H9 (cell line): Measurements from ENCODE around the gene IFT122. TPM values are rescaled to one million over a fixed set of nuclear protein-coding genes. Genes with fewer than 3 reads are reported as not detected.

Source experiments
- DNase-seq: peaks from one replicate; pipeline ENCODE4 v3.0.0-alpha.2; 2017
- H2AFZ ChIP-seq: one replicate; pipeline ENCODE4 v1.6.1; 2013; ENCODE audit warnings: mild to moderate bottlenecking, low read length, control low read depth, moderate library complexity
- H2AK5ac ChIP-seq: 2 replicates; pipeline ENCODE4 v1.6.1; 2013; ENCODE audit warnings: low read length, control low read depth, mixed read lengths; ENCODE audit not compliant: insufficient read length
- H2BK120ac ChIP-seq: one replicate; pipeline ENCODE4 v1.6.1; 2013; ENCODE audit warnings: low read depth, mild to moderate bottlenecking, low read length, control low read depth, inconsistent platforms; ENCODE audit not compliant: poor library complexity, severe bottlenecking
- H2BK12ac ChIP-seq: 2 replicates; pipeline ENCODE4 v1.6.1; 2013; ENCODE audit warnings: low read length, control low read depth, mixed read lengths, low read depth; ENCODE audit not compliant: insufficient read length
- H2BK15ac ChIP-seq: 2 replicates; pipeline ENCODE4 v1.6.1; 2013; ENCODE audit warnings: low read depth, low read length, control low read depth
- H2BK20ac ChIP-seq: one replicate; pipeline ENCODE4 v1.6.1; 2013; ENCODE audit warnings: low read depth, mild to moderate bottlenecking, low read length, control low read depth, inconsistent platforms; ENCODE audit not compliant: poor library complexity, severe bottlenecking
- H2BK5ac ChIP-seq: 2 replicates; pipeline ENCODE4 v1.6.1; 2013; ENCODE audit warnings: low read length, control low read depth, mixed read lengths; ENCODE audit not compliant: insufficient read length
- H3K14ac ChIP-seq: 2 replicates; pipeline ENCODE4 v1.6.1; 2013; ENCODE audit warnings: low read length, control low read depth; ENCODE audit not compliant: insufficient read depth
- H3K18ac ChIP-seq: 2 replicates; pipeline ENCODE4 v1.6.1; 2013; ENCODE audit warnings: low read depth, mild to moderate bottlenecking, mixed read lengths, low read length, control low read depth; ENCODE audit not compliant: insufficient read length
- H3K23ac ChIP-seq: 2 replicates; pipeline ENCODE4 v1.6.1; 2013; ENCODE audit warnings: low read length, control low read depth, mixed read lengths, low read depth; ENCODE audit not compliant: insufficient read length
- H3K23me2 ChIP-seq: 2 replicates; pipeline ENCODE4 v1.6.1; 2013; ENCODE audit warnings: low read depth, mild to moderate bottlenecking, mixed read lengths, low read length, control low read depth; ENCODE audit not compliant: insufficient read length, poor library complexity, severe bottlenecking
- H3K27ac ChIP-seq: 2 replicates; pipeline ENCODE4 v1.5.1; 2013; ENCODE audit warnings: low read length, control low read depth, mixed read lengths, low read depth; ENCODE audit not compliant: insufficient read length
- H3K27me3 ChIP-seq: 2 replicates; pipeline ENCODE4 v1.6.1; 2013; ENCODE audit warnings: low read length, control low read depth, inconsistent platforms; ENCODE audit not compliant: insufficient read depth
- H3K4ac ChIP-seq: 2 replicates; pipeline ENCODE4 v1.6.1; 2013; ENCODE audit warnings: low read depth, mild to moderate bottlenecking, control low read depth, inconsistent platforms, low read length, moderate library complexity
- H3K4me1 ChIP-seq: 2 replicates; pipeline ENCODE4 v1.6.1; 2013; ENCODE audit warnings: low read length, control low read depth, inconsistent platforms; ENCODE audit not compliant: insufficient read depth
- H3K4me2 ChIP-seq: 2 replicates; pipeline ENCODE4 v1.6.1; 2013; ENCODE audit warnings: low read length, control low read depth, mixed read lengths; ENCODE audit not compliant: insufficient read length, insufficient read depth
- H3K56ac ChIP-seq: 2 replicates; pipeline ENCODE4 v1.6.1; 2013; ENCODE audit warnings: low read depth, mild to moderate bottlenecking, mixed read lengths, low read length, control low read depth; ENCODE audit not compliant: insufficient read length
- H3K79me1 ChIP-seq: 2 replicates; pipeline ENCODE4 v1.6.1; 2013; ENCODE audit warnings: low read depth, mild to moderate bottlenecking, moderate library complexity, low read length, control low read depth, inconsistent platforms; ENCODE audit not compliant: insufficient read depth, poor library complexity, severe bottlenecking
- H3K79me2 ChIP-seq: 2 replicates; pipeline ENCODE4 v1.6.1; 2013; ENCODE audit warnings: low read length, control low read depth, inconsistent platforms; ENCODE audit not compliant: insufficient read depth
- H3K9ac ChIP-seq: 2 replicates; pipeline ENCODE4 v1.6.1; 2013; ENCODE audit warnings: low read length, control low read depth, mixed read lengths; ENCODE audit not compliant: insufficient read length; ENCODE audit errors: extremely low read depth
- H3K9me3 ChIP-seq: one replicate; pipeline ENCODE4 v1.6.1; 2013; ENCODE audit warnings: low read depth, low read length, inconsistent platforms; ENCODE audit not compliant: control insufficient read depth
- H3T11ph ChIP-seq: one replicate; pipeline ENCODE4 v1.6.1; 2013; ENCODE audit warnings: mild to moderate bottlenecking, low read length, control low read depth, inconsistent platforms
- H4K20me1 ChIP-seq: one replicate; pipeline ENCODE4 v1.6.1; 2013; ENCODE audit not compliant: control insufficient read depth, insufficient read length, insufficient read depth
- H4K5ac ChIP-seq: 2 replicates; pipeline ENCODE4 v1.6.1; 2013; ENCODE audit warnings: low read depth, mild to moderate bottlenecking, mixed read lengths, low read length, control low read depth; ENCODE audit not compliant: insufficient read length
- H4K8ac ChIP-seq: replicated peaks from 2 replicates; pipeline ENCODE4 v1.6.1; 2013; ENCODE audit warnings: low read length, control low read depth, mixed read lengths, low read depth; ENCODE audit not compliant: insufficient read length
- H4K91ac ChIP-seq: 2 replicates; pipeline ENCODE4 v1.6.1; 2013; ENCODE audit warnings: low read depth, mild to moderate bottlenecking, moderate library complexity, mixed read lengths, low read length, control low read depth; ENCODE audit not compliant: insufficient read length
- H3K27ac Mint-ChIP-seq, 3 experiments: 2 replicates in 2 of 3; 3 replicates in 1 of 3; pipeline ENCODE4 v1.8.0; 2020 to 2021; ENCODE audit warnings: mixed read lengths in 3 of 3, mild to moderate bottlenecking in 1 of 3, moderate library complexity in 1 of 3
- H3K27me3 Mint-ChIP-seq: 2 replicates; pipeline ENCODE4 v1.8.0; 2021; ENCODE audit warnings: low read depth, mild to moderate bottlenecking, moderate library complexity, mixed read lengths
- H3K36me3 Mint-ChIP-seq, 3 experiments: 2 replicates in 2 of 3; 3 replicates in 1 of 3; pipeline ENCODE4 v1.8.0; 2020 to 2021; ENCODE audit warnings: low read depth in 3 of 3, mixed read lengths in 3 of 3; ENCODE audit not compliant: insufficient read depth in 1 of 3
- H3K4me1 Mint-ChIP-seq, 2 experiments: 2 replicates each; pipeline ENCODE4 v1.8.0; 2020; ENCODE audit warnings: mixed read lengths in 2 of 2
- H3K4me3 Mint-ChIP-seq, 2 experiments: 2 replicates in 1 of 2; 3 replicates in 1 of 2; pipeline ENCODE4 v1.8.0; 2020 to 2021; ENCODE audit warnings: mild to moderate bottlenecking in 2 of 2, mixed read lengths in 2 of 2, moderate library complexity in 1 of 2
- H3K9me3 Mint-ChIP-seq, 2 experiments: 2 replicates in 1 of 2; 3 replicates in 1 of 2; pipeline ENCODE4 v1.8.0; 2020; ENCODE audit warnings: mild to moderate bottlenecking in 2 of 2, mixed read lengths in 2 of 2, moderate library complexity in 1 of 2
- WGBS: extraction: QIAGEN DNeasy Blood & Tissue Kit; methylation state at CpG from one replicate; pipeline ENCODE4 v1.1.7; 2013; ENCODE audit warnings: missing lambda C conversion rate, low lambda C conversion rate, mixed read lengths; ENCODE audit not compliant: insufficient read length; ENCODE audit errors: extremely low coverage; 5-methylcytosine and 5-hydroxymethylcytosine counted together
- total RNA-seq: library from RNA; stranded (reverse); gene quantifications from 2 replicates; pipeline ENCODE4 v1.2.1, GENCODE V29; 2021
- TF ChIP-seq, protein P1 (sequence below): fragments of 200-600 bp; sonication (generic); conservative IDR thresholded peaks from 3 replicates; pipeline ENCODE4 v1.8.0; 2021; ENCODE audit warnings: antibody characterized with exemption, mild to moderate bottlenecking

The IFT122 gene
- total RNA-seq, 1 experiment from 2014 or later: 19.3 TPM

GRCh38 chr3:129424185-129424841, 15.7 kb upstream of the IFT122 start:
- no peaks in the 10 kb centered on the region for H3K9me3 ChIP-seq
- H3K9me3 Mint-ChIP-seq: peaks cover 0 to 2% of the 10 kb centered on the region in 2 experiments; a peak in 1 of 5 replicates
- H3K27ac Mint-ChIP-seq: peak overlapping the region; percentile 75 to 85 (median 82); a peak in 4 of 7 replicates
- no peak overlapping the region for H2AK5ac ChIP-seq
- H4K91ac ChIP-seq: no peak overlapping the region
- no peak overlapping the region for H2BK12ac ChIP-seq
- peaks cover 7% of the 10 kb centered on the region; the same call in 1 of the 2 replicates for H3K4me1 ChIP-seq
- H3K23me2 ChIP-seq: peaks cover 3% of the 10 kb centered on the region
- no peak overlapping the region for H2AFZ ChIP-seq
- H3K4ac ChIP-seq: no peak overlapping the region
- peaks cover 41% of the 10 kb centered on the region for H3K27me3 Mint-ChIP-seq
- no peak overlapping the region for H2BK20ac ChIP-seq
- H3K36me3 Mint-ChIP-seq: no peaks in the 10 kb centered on the region; a peak in 1 of 7 replicates
- WGBS: no CpG with 5 or more reads among the region's 4 CpGs
- no peak overlapping the region for H3K4me2 ChIP-seq
- H3K56ac ChIP-seq: no peak overlapping the region
- H3K4me1 Mint-ChIP-seq: peaks cover 37 to 39% of the 10 kb centered on the region in 2 experiments
- no peak overlapping the region for H3T11ph ChIP-seq
- TF ChIP-seq, protein P1, sequence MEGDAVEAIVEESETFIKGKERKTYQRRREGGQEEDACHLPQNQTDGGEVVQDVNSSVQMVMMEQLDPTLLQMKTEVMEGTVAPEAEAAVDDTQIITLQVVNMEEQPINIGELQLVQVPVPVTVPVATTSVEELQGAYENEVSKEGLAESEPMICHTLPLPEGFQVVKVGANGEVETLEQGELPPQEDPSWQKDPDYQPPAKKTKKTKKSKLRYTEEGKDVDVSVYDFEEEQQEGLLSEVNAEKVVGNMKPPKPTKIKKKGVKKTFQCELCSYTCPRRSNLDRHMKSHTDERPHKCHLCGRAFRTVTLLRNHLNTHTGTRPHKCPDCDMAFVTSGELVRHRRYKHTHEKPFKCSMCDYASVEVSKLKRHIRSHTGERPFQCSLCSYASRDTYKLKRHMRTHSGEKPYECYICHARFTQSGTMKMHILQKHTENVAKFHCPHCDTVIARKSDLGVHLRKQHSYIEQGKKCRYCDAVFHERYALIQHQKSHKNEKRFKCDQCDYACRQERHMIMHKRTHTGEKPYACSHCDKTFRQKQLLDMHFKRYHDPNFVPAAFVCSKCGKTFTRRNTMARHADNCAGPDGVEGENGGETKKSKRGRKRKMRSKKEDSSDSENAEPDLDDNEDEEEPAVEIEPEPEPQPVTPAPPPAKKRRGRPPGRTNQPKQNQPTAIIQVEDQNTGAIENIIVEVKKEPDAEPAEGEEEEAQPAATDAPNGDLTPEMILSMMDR: no peak
- no peak overlapping the region for H3K27ac ChIP-seq
- H4K5ac ChIP-seq: no peak overlapping the region
- H4K8ac ChIP-seq: no peak overlapping the region
- DNase-seq: no peak
- H3K9ac ChIP-seq: no peak overlapping the region
- H4K20me1 ChIP-seq: no peaks in the 10 kb centered on the region
- no peak overlapping the region for H2BK5ac ChIP-seq
- no peaks in the 10 kb centered on the region for H3K79me1 ChIP-seq
- no peak overlapping the region for H3K14ac ChIP-seq
- no peak overlapping the region for H3K18ac ChIP-seq
- no peak overlapping the region for H2BK15ac ChIP-seq
- H3K27me3 ChIP-seq: no peaks in the 10 kb centered on the region; the same call in 1 of the 2 replicates
- no peak overlapping the region for H2BK120ac ChIP-seq
- no peaks in the 10 kb centered on the region for H3K79me2 ChIP-seq
- peak overlapping the region in 1 of 2 experiments; percentile 27; a peak in 1 of 5 replicates for H3K4me3 Mint-ChIP-seq
- no peak overlapping the region for H3K23ac ChIP-seq
